ENCODE results near the gene CCDC106.

GRCh38 chr19:55650602-55651230 is 2.7 kb downstream of the CCDC106 start:
- TF ChIP-seq CTCF (conservative IDR thresholded peaks at IDR 0.05; ENCODE audit: low read length) (no peak), EZH2phosphoT487 (IDR thresholded peaks at IDR 0.05; ENCODE audit: borderline replicate concordance, low read depth, low read length) (no peak)

Measured in OCI-LY7 (cell line).